ENCODE results near the gene KLHL18. TPM values are rescaled to one million over a fixed set of nuclear protein-coding genes. Genes with fewer than 3 reads are reported as not detected.
"Not testable (repeated sequence)": the region's sequence is repeated elsewhere in the genome, so short reads cannot be mapped to it uniquely, and the experiment has no call there.

KLHL18 gene
- total RNA-seq, 1 donor from 2014 or later: 47.4 TPM

- peaks cover 9% of the 10 kb centered on the region for H3K36me3 Mint-ChIP-seq (ENCODE audit: unreplicated experiment)
Observed at GRCh38 chr3:47356201-47356600, 73.5 kb downstream of the KLHL18 start.

GRCh38 chr3:47359323-47359722 lies 76.6 kb downstream of the KLHL18 start:
- Mint-ChIP-seq H3K4me3 (ENCODE audit: unreplicated experiment) (no peak overlapping the region), H3K27me3 (ENCODE audit: unreplicated experiment) (peaks cover 8% of the 10 kb centered on the region), H3K4me1 (ENCODE audit: low read depth, unreplicated experiment) (no peaks in the 10 kb centered on the region), H3K36me3 (ENCODE audit: unreplicated experiment) (peaks cover 9% of the 10 kb centered on the region), H3K27ac (ENCODE audit: unreplicated experiment) (no peak overlapping the region), H3K9me3 (ENCODE audit: unreplicated experiment) (peaks cover 9% of the 10 kb centered on the region)
- TF ChIP-seq CTCF (IDR thresholded peaks at IDR 0.05; ENCODE audit: partially characterized antibody, unreplicated experiment): no peak
- no peak for DNase-seq

More at GRCh38 chr3:47356201-47356600, 73.5 kb downstream of the KLHL18 start:
- Mint-ChIP-seq H3K27me3 (ENCODE audit: unreplicated experiment) (peaks cover 6% of the 10 kb centered on the region), H3K4me1 (ENCODE audit: low read depth, unreplicated experiment) (no peaks in the 10 kb centered on the region), H3K9me3 (ENCODE audit: unreplicated experiment) (peaks cover 9% of the 10 kb centered on the region), H3K27ac (ENCODE audit: unreplicated experiment) (no peak overlapping the region), H3K4me3 (ENCODE audit: unreplicated experiment) (no peak overlapping the region)
- TF ChIP-seq CTCF (IDR thresholded peaks at IDR 0.05; ENCODE audit: partially characterized antibody, unreplicated experiment): no peak
- no peak for DNase-seq

- not testable (repeated sequence) for H3K4me3 Mint-ChIP-seq (ENCODE audit: unreplicated experiment); H3K9me3 Mint-ChIP-seq (ENCODE audit: unreplicated experiment); H3K36me3 Mint-ChIP-seq (ENCODE audit: unreplicated experiment); H3K27ac Mint-ChIP-seq (ENCODE audit: unreplicated experiment); DNase-seq; H3K4me1 Mint-ChIP-seq (ENCODE audit: low read depth, unreplicated experiment); H3K27me3 Mint-ChIP-seq (ENCODE audit: unreplicated experiment)
Observed at GRCh38 chr3:47360110-47360517, 77.4 kb downstream of the KLHL18 start.

GRCh38 chr3:47362701-47363100 lies 80.0 kb downstream of the KLHL18 start:
- TF ChIP-seq CTCF (IDR thresholded peaks at IDR 0.05; ENCODE audit: partially characterized antibody, unreplicated experiment): no peak
- no peak overlapping the region for H3K27ac Mint-ChIP-seq (ENCODE audit: unreplicated experiment)
- H3K4me1 Mint-ChIP-seq (ENCODE audit: low read depth, unreplicated experiment): no peaks in the 10 kb centered on the region
- H3K36me3 Mint-ChIP-seq (ENCODE audit: unreplicated experiment): peaks cover 9% of the 10 kb centered on the region
- peaks cover 2% of the 10 kb centered on the region for H3K27me3 Mint-ChIP-seq (ENCODE audit: unreplicated experiment)
- H3K4me3 Mint-ChIP-seq (ENCODE audit: unreplicated experiment): no peak overlapping the region
- DNase-seq: no peak
- H3K9me3 Mint-ChIP-seq (ENCODE audit: unreplicated experiment): peaks cover 7% of the 10 kb centered on the region

GRCh38 chr3:47365213-47366153 lies 82.7 kb downstream of the KLHL18 start:
- no peak for TF ChIP-seq CTCF (IDR thresholded peaks at IDR 0.05; ENCODE audit: partially characterized antibody, unreplicated experiment)
- no peak for DNase-seq
- H3K4me1 Mint-ChIP-seq (ENCODE audit: low read depth, unreplicated experiment): no peaks in the 10 kb centered on the region
- no peak overlapping the region for H3K4me3 Mint-ChIP-seq (ENCODE audit: unreplicated experiment)
- H3K27ac Mint-ChIP-seq (ENCODE audit: unreplicated experiment): no peak overlapping the region
- peaks cover 4% of the 10 kb centered on the region for H3K27me3 Mint-ChIP-seq (ENCODE audit: unreplicated experiment)
- peaks cover under 1% of the 10 kb centered on the region for H3K36me3 Mint-ChIP-seq (ENCODE audit: unreplicated experiment)
- H3K9me3 Mint-ChIP-seq (ENCODE audit: unreplicated experiment): peaks cover 3% of the 10 kb centered on the region

All from glutamatergic neuron (in vitro differentiated cells).